Thyroid gland (tissue), 4 donors: ENCODE data around the gene CA5A. TPM values are rescaled to one million over a fixed set of nuclear protein-coding genes. Genes with fewer than 3 reads are reported as not detected.

Experiments
- DNase-seq, 2 donors: peaks; one replicate each; pipeline ENCODE4 v3.0.0-alpha.2; 2019
- H3K27ac ChIP-seq, 3 donors: fragments of 200-600 bp; sonication (generic); 1 replicate in 2 of 3; 2 replicates in 1 of 3; pipeline ENCODE4 v1.5.1; 2016 to 2019; ENCODE audit warnings: mild to moderate bottlenecking in 1 of 3, moderate library complexity in 1 of 3
- H3K27me3 ChIP-seq: fragments of 200-600 bp; sonication (generic); one replicate; pipeline ENCODE4 v1.5.1; 2019
- H3K36me3 ChIP-seq, 2 donors: fragments of 200-600 bp; sonication (generic); one replicate each; pipeline ENCODE4 v1.5.1; 2016 to 2019
- H3K4me1 ChIP-seq, 2 donors: fragments of 200-600 bp; sonication (generic); one replicate each; pipeline ENCODE4 v1.5.1; 2017 to 2019
- H3K4me3 ChIP-seq, 3 donors: fragments of 200-600 bp; sonication (generic); replicated peaks in 1 of 3; 1 replicate in 2 of 3; 2 replicates in 1 of 3; pipeline ENCODE4 v1.5.1; 2016; ENCODE audit warnings: mild to moderate bottlenecking in 1 of 3
- H3K9me3 ChIP-seq: fragments of 200-600 bp; sonication (generic); one replicate; pipeline ENCODE4 v1.5.1; 2017
- POLR2A ChIP-seq, 2 donors: fragments of 450-650 bp; IDR thresholded peaks; one replicate each; pipeline ENCODE4 v1.6.1; 2017; ENCODE audit warnings: antibody characterized with exemption in 2 of 2, mild to moderate bottlenecking in 2 of 2, moderate library complexity in 1 of 2
- WGBS, 2 donors: methylation state at CpG; one replicate each; pipeline ENCODE4 v1.1.5; 2017; 5-methylcytosine and 5-hydroxymethylcytosine counted together
- intact Hi-C: fragments of 100-400 bp; cut with DNase I; formaldehyde crosslinking; loops from one replicate; pipeline ENCODE4 v1.15.1; 2023
- total RNA-seq, 4 donors: library from RNA; depleted of rRNA; stranded (reverse); fragments of >200 nt; gene quantifications; one replicate each; pipeline ENCODE4 v1.2.3, GENCODE V29; 2016
- TF ChIP-seq, protein P1 (sequence below), 6 experiments: fragments of 200-600 bp in 3 of 6; fragments of 450-650 bp in 3 of 6; sonication (generic) in 3 of 6; IDR thresholded peaks; one replicate each; pipeline ENCODE4 v1.5.1; 2016 to 2019; ENCODE audit warnings: antibody characterized with exemption in 6 of 6, mild to moderate bottlenecking in 2 of 6, inconsistent platforms in 1 of 6, moderate library complexity in 1 of 6

The CA5A gene
- total RNA-seq, 4 donors from 2014 or later, result not detected

DNA sequence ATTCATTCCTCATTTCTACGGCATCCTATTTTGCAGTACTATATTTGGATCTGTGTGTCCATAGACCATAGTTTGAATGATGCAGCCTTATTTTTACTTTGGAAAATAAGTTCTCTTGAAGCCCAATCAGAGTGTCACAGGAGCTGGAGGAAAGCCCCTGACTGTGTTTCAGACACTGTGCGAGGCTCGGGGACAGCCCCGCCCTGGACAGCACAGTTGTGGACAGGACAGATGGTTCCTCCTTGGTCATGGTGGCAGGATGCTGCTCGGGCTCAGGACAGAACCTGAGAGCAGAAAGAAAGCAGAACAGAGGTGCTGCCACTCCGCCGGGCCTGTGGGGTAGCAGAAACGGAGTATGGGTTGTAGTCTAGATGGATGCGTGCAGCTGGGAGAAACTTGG lies 37.8 kb upstream of the CA5A start:
- H3K27ac ChIP-seq, result no peak overlapping the region
- no peaks in the 10 kb centered on the region for H3K9me3 ChIP-seq
- DNase-seq, result no peak
- H3K27me3 ChIP-seq, result no peaks in the 10 kb centered on the region
- TF ChIP-seq POLR2A (IDR thresholded peaks at IDR 0.05), result no peak
- TF ChIP-seq, protein P1, sequence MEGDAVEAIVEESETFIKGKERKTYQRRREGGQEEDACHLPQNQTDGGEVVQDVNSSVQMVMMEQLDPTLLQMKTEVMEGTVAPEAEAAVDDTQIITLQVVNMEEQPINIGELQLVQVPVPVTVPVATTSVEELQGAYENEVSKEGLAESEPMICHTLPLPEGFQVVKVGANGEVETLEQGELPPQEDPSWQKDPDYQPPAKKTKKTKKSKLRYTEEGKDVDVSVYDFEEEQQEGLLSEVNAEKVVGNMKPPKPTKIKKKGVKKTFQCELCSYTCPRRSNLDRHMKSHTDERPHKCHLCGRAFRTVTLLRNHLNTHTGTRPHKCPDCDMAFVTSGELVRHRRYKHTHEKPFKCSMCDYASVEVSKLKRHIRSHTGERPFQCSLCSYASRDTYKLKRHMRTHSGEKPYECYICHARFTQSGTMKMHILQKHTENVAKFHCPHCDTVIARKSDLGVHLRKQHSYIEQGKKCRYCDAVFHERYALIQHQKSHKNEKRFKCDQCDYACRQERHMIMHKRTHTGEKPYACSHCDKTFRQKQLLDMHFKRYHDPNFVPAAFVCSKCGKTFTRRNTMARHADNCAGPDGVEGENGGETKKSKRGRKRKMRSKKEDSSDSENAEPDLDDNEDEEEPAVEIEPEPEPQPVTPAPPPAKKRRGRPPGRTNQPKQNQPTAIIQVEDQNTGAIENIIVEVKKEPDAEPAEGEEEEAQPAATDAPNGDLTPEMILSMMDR (IDR thresholded peaks at IDR 0.05), result no peak
- 90 to 93% methylated on average over 8 to 9 of the region's 9 CpGs for WGBS, 2 donors
- H3K4me3 ChIP-seq, result no peak overlapping the region
- intact Hi-C loops, result no loop called here
- H3K4me1 ChIP-seq, result no peaks in the 10 kb centered on the region
- no peaks in the 10 kb centered on the region for H3K36me3 ChIP-seq

DNA sequence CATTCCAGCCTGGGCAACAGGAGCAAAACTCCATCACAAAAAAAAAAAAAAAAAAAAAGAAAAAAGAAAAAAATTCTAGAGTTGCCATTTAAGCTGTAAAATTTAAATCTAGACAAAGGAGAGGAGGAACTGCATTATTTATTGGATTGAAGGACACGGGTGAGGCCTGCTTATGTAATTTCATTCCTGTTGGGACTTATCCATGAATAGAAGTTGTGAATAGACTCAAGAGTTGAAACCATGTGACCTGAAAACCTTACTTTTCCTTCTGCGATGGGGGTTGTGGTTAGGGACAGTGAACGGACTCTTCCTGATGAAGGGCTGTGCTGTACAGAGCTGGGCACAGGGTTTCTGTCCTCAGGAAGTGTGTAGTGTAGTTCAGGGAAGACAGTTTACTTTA lies 37.4 kb upstream of the CA5A start:
- Histone ChIP-seq H3K4me1 (peaks cover 0 to under 1% of the 10 kb centered on the region in 2 donors), H3K27ac (no peak overlapping the region), H3K27me3 (no peaks in the 10 kb centered on the region), H3K9me3 (no peaks in the 10 kb centered on the region), H3K36me3 (no peaks in the 10 kb centered on the region), H3K4me3 (no peak overlapping the region)
- intact Hi-C loops, result no loop called here
- TF ChIP-seq, protein P1 (IDR thresholded peaks at IDR 0.05), result no peak
- no peak for TF ChIP-seq POLR2A (IDR thresholded peaks at IDR 0.05)
- DNase-seq, result no peak
- WGBS, 2 donors, result 80 to 89% methylated on average over 3 of the region's 3 CpGs

- no peaks in the 10 kb centered on the region for H3K27me3 ChIP-seq
- H3K4me1 ChIP-seq, result peaks cover 12% of the 10 kb centered on the region in 2 donors
- no peaks in the 10 kb centered on the region for H3K9me3 ChIP-seq
- DNase-seq, result no peak
- intact Hi-C loops, result no loop called here
- 98 to 100% methylated on average over 2 of the region's 2 CpGs for WGBS, 2 donors
- H3K36me3 ChIP-seq, result no peaks in the 10 kb centered on the region
- no peak overlapping the region for H3K4me3 ChIP-seq
- TF ChIP-seq, protein P1 (IDR thresholded peaks at IDR 0.05), result no peak
- no peak for TF ChIP-seq POLR2A (IDR thresholded peaks at IDR 0.05)
- H3K27ac ChIP-seq, result no peak overlapping the region
These were observed 35.6 kb upstream of the CA5A start for GRCh38 chr16:87971933-87972332.

GRCh38 chr16:87970186-87970585 lies 33.9 kb upstream of the CA5A start:
- Histone ChIP-seq H3K27ac (no peak overlapping the region), H3K4me3 (no peak overlapping the region), H3K4me1 (peaks cover 27 to 30% of the 10 kb centered on the region in 2 donors), H3K27me3 (no peaks in the 10 kb centered on the region), H3K9me3 (no peaks in the 10 kb centered on the region), H3K36me3 (no peaks in the 10 kb centered on the region)
- intact Hi-C loops, result no loop called here
- DNase-seq, result no peak
- no peak for TF ChIP-seq POLR2A (IDR thresholded peaks at IDR 0.05)
- TF ChIP-seq, protein P1 (IDR thresholded peaks at IDR 0.05), result no peak
- WGBS, 2 donors, result 53 to 77% methylated on average over 3 of the region's 3 CpGs

- DNase-seq, result peak; percentile 75 to 76
- H3K27me3 ChIP-seq, result no peaks in the 10 kb centered on the region
- H3K4me3 ChIP-seq, result no peak overlapping the region
- H3K9me3 ChIP-seq, result no peaks in the 10 kb centered on the region
- H3K27ac ChIP-seq, result peak overlapping the region in 2 of 3 donors; percentile 84 to 87
- no peaks in the 10 kb centered on the region for H3K36me3 ChIP-seq
- H3K4me1 ChIP-seq, result peaks cover 27 to 30% of the 10 kb centered on the region in 2 donors
- TF ChIP-seq, protein P1 (IDR thresholded peaks at IDR 0.05), result no peak
- TF ChIP-seq POLR2A (IDR thresholded peaks at IDR 0.05), result peak in 1 of 2 donors; percentile 35
- WGBS, 2 donors, result 46 to 64% methylated on average over 7 of the region's 7 CpGs
- intact Hi-C loops, result no loop called here
These were observed 32.2 kb upstream of the CA5A start for GRCh38 chr16:87968541-87968940.
